ENCODE data around the gene RASGRF2.
"Not testable (repeated sequence)": the region's sequence is repeated elsewhere in the genome, so short reads cannot be mapped to it uniquely, and the experiment has no call there.

RASGRF2 gene

DNA sequence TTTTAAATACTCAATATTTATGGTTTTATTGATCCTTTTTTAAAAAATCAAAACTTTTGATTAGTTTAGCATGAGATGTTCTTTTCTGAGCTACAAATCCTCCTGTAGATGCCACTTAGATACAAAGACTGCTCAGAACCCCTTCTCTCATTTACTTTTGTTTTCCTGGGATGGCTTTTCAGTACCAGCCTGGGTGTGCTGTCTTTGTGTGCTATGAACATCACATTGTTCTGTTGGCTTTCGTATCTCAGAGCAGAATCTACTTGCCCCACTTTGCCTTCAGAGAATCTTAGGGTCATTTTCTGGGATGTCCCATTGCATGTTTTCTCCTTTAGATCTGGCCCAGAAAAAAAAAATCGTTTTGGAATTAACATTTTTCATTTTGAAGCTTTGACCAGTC, 85.9 kb downstream of the RASGRF2 start:
- no peak for DNase-seq (ENCODE audit: low read depth)
- TF ChIP-seq CTCF (IDR thresholded peaks at IDR 0.05; ENCODE audit: control insufficient read depth, insufficient read depth, low read depth, low read length, missing control alignments): no peak
- H3K4me3 ChIP-seq (ENCODE audit: control insufficient read depth, low read depth, low read length): no peak overlapping the region

GRCh38 chr5:81052325-81052724, 92.2 kb downstream of the RASGRF2 start:
- H3K4me3 ChIP-seq (ENCODE audit: control insufficient read depth, low read depth, low read length): no peak overlapping the region
- DNase-seq (ENCODE audit: low read depth): no peak
- TF ChIP-seq CTCF (IDR thresholded peaks at IDR 0.05; ENCODE audit: control insufficient read depth, insufficient read depth, low read depth, low read length, missing control alignments): no peak

DNA sequence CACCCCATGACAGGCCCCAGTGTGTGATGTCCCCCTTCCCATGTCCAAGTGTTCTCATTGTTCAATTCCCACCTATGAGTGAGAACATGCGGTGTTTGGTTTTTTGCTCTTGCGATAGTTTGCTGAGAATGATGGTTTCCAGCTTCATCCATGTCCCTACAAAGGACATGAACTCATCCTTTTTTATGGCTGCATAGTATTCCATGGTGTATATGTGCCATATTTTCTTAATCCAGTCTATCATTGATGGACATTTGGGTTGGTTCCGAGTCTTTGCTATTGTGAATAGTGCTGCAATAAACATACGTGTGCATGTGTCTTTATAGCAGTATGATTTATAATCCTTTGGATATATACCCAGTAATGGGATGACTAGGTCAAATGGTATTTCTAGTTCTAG, 93.1 kb downstream of the RASGRF2 start:
- not testable (repeated sequence) for H3K4me3 ChIP-seq (ENCODE audit: control insufficient read depth, low read depth, low read length); DNase-seq (ENCODE audit: low read depth)

GRCh38 chr5:81058121-81058520, 98.0 kb downstream of the RASGRF2 start:
- H3K4me3 ChIP-seq (ENCODE audit: control insufficient read depth, low read depth, low read length): no peak overlapping the region
- TF ChIP-seq CTCF (IDR thresholded peaks at IDR 0.05; ENCODE audit: control insufficient read depth, insufficient read depth, low read depth, low read length, missing control alignments): no peak
- no peak for DNase-seq (ENCODE audit: low read depth)

DNA sequence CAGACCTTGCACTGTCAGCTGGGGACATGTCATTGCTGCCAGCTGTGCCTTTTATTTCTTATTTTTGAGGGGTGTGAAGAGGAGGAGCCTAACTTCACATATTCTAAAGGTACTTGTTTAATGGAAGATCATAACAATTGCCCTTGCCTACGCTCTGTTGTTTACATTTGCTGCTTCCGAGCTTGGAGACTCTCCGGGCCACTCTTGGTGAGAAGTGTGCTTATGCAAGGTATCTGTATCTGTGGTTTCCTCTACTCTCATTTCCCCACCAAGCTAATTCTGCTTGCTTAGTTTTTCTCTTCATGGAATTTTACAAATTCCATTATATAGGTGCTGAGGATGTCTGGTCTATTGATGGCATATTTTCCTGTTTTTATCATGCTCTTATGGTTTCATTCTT, 105.3 kb downstream of the RASGRF2 start:
- H3K4me3 ChIP-seq (ENCODE audit: control insufficient read depth, low read depth, low read length): no peak overlapping the region
- no peak for TF ChIP-seq CTCF (IDR thresholded peaks at IDR 0.05; ENCODE audit: control insufficient read depth, insufficient read depth, low read depth, low read length, missing control alignments)
- no peak for DNase-seq (ENCODE audit: low read depth)

DNA sequence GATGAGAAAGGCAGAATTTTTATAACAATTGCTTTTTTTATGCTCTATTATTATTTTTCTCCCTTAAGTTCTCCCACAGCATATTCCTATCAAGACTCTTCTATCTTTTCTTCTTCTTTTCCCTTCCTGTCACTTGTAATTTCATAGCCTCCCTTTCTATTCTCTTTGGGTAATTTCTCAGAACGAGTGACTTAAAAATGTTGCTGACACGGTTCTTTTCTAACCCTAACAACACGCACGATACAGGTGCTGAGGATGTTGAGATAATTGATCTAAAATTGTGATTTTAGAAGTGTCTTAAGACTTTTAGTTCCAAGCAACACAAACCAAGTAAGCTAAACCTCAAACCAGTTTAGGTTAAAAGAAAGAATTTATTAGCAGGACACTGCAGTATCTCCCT, 105.9 kb downstream of the RASGRF2 start:
- DNase-seq (ENCODE audit: low read depth): no peak
- no peak for TF ChIP-seq CTCF (IDR thresholded peaks at IDR 0.05; ENCODE audit: control insufficient read depth, insufficient read depth, low read depth, low read length, missing control alignments)
- H3K4me3 ChIP-seq (ENCODE audit: control insufficient read depth, low read depth, low read length): no peak overlapping the region

DNA sequence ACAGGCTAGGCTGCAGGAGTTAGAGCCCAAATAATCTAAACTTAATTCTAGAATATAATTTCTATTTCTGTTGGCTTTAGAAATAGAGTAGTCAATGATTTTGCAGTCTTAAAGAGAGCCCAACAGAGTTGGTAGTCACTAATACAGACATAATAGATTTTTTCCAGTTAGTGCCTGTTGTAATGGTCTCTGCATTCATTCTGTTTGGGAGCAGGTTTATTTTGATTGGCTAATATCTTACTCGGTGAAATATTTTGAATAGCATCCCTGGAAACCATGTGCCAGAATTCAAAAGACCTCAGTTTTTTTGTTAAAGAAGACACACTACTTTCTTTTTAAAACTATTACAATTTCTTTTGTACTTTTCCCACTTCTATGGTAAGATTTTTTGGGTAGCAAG, 107.2 kb downstream of the RASGRF2 start:
- DNase-seq (ENCODE audit: low read depth): no peak
- H3K4me3 ChIP-seq (ENCODE audit: control insufficient read depth, low read depth, low read length): no peak overlapping the region
- no peak for TF ChIP-seq CTCF (IDR thresholded peaks at IDR 0.05; ENCODE audit: control insufficient read depth, insufficient read depth, low read depth, low read length, missing control alignments)
